A549 treated with ZK216348 at 1 μM for 4 hours (cell line): ENCODE results near the gene NDUFAF3. TPM values are rescaled to one million over a fixed set of nuclear protein-coding genes. Genes with fewer than 3 reads are reported as not detected.

Source experiments
- total RNA-seq: library from RNA; stranded (reverse); fragments of 200-300 nt; extraction: Qiagen RNA extraction; gene quantifications from 5 replicates; pipeline ENCODE4 v1.2.3, GENCODE V29; 2022; ENCODE audit warnings: low read depth

The NDUFAF3 gene, protein sequence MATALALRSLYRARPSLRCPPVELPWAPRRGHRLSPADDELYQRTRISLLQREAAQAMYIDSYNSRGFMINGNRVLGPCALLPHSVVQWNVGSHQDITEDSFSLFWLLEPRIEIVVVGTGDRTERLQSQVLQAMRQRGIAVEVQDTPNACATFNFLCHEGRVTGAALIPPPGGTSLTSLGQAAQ
- 53.5 to 87.8 TPM (median 85.8 TPM) in 5 replicates for total RNA-seq

GRCh38 chr3:49021813-49022687 is at the start of gene NDUFAF3:
TSS of gene NDUFAF3 (plus strand) at chr3:49022121. CDS start at chr3:49022145, 24 bp downstream.

GRCh38 chr3:48989796-48990635 is 31.9 kb upstream of the NDUFAF3 start, which contains the start of gene P4HTM:
TSS of gene P4HTM (plus strand) at chr3:48990241. CDS start at chr3:48990257, 16 bp downstream.

GRCh38 chr3:49007068-49007770 is 14.7 kb upstream of the NDUFAF3 start, which contains the start of gene WDR6:
TSS of gene WDR6 (plus strand) at chr3:49007391. CDS start at chr3:49007432, 41 bp downstream.

GRCh38 chr3:49017971-49018706 is 3.8 kb upstream of the NDUFAF3 start, which contains the start of gene DALRD3:
TSS of gene DALRD3 (minus strand) at chr3:49018580. CDS start at chr3:49018564, 16 bp downstream.

GRCh38 chr3:49028673-49029562 is 7.0 kb downstream of the NDUFAF3 start, which contains the start of gene IMPDH2:
TSS of gene IMPDH2 (minus strand) at chr3:49029398. CDS start at chr3:49029350, 48 bp downstream.

Other genes with a start within 250 kb of the NDUFAF3 start
- 13.8 to 22.2 TPM (median 18.4 TPM) in 5 replicates for gene PRKAR2A, start 174.2 kb upstream of the NDUFAF3 start, total RNA-seq
- 10.2 to 13.8 TPM (median 11.1 TPM) in 5 replicates for gene SLC25A20, start 123.2 kb upstream of the NDUFAF3 start, total RNA-seq
- 55.3 to 61.3 TPM (median 60.6 TPM) in 5 replicates for gene ARIH2, start 103.3 kb upstream of the NDUFAF3 start, total RNA-seq
- gene P4HTM, start 31.9 kb upstream of the NDUFAF3 start, total RNA-seq = 11.1 to 19.3 TPM (median 18.2 TPM) in 5 replicates
- gene WDR6, start 14.7 kb upstream of the NDUFAF3 start, total RNA-seq = 40.8 to 84.0 TPM (median 75.5 TPM) in 5 replicates
- gene DALRD3, start 3.5 kb upstream of the NDUFAF3 start, total RNA-seq = 16.2 to 27.1 TPM (median 25.0 TPM) in 5 replicates
- 145 to 163 TPM (median 162 TPM) in 5 replicates for gene IMPDH2, start 7.3 kb downstream of the NDUFAF3 start, total RNA-seq
- gene QRICH1, start 72.0 kb downstream of the NDUFAF3 start, total RNA-seq = 36.0 to 45.8 TPM (median 40.4 TPM) in 5 replicates
- gene QARS1, start 82.6 kb downstream of the NDUFAF3 start, total RNA-seq = 106 to 180 TPM (median 147 TPM) in 5 replicates
- gene USP19, start 98.7 kb downstream of the NDUFAF3 start, total RNA-seq = 10.8 to 25.5 TPM (median 24.1 TPM) in 5 replicates
- gene LAMB2, start 110.9 kb downstream of the NDUFAF3 start, total RNA-seq = 60.1 to 124 TPM (median 114 TPM) in 5 replicates
- gene CCDC71, start 144.2 kb downstream of the NDUFAF3 start, total RNA-seq = 11.2 to 15.5 TPM (median 13.2 TPM) in 5 replicates
- gene KLHDC8B, start 149.5 kb downstream of the NDUFAF3 start, total RNA-seq = 4.4 to 6.3 TPM (median 5.8 TPM) in 5 replicates